HepG2 (cell line): ENCODE results near the gene SNX9. TPM values are rescaled to one million over a fixed set of nuclear protein-coding genes. Genes with fewer than 3 reads are reported as not detected.

Source experiments
- ATAC-seq: fragments of 200-7000 bp; cut with Tn5 transposase; 3 replicates; pipeline ENCODE4 v1.9.1; 2020; ENCODE audit warnings: mild to moderate bottlenecking, moderate library complexity
- BruUV-seq: library from RNA; stranded (reverse); fragments of 400-500 nt; replicated peaks from 2 replicates; lab custom pipeline; 2021; lab: Mats Ljungman, UMichigan
- CTCF ChIA-PET: fragments of 300-600 bp; formaldehyde crosslinking; extraction: SDS; loops from one replicate; lab custom pipeline; 2021; ENCODE audit warnings: low total read pairs, inconsistent platforms, low intra/inter-chr PET ratio; lab: Yijun Ruan, JAX
- POLR2A ChIA-PET: fragments of 350-600 bp; sonication (Branson Sonifier 250); formaldehyde crosslinking; loops from one replicate; lab custom pipeline; 2020; ENCODE audit warnings: antibody characterized with exemption, inconsistent platforms; lab: Yijun Ruan, JAX
- DNase-seq: peaks from one replicate; pipeline ENCODE4 v3.0.0-alpha.2; 2015; ENCODE audit warnings: low spot score
- FAIRE-seq: peaks from 3 replicates; lab custom pipeline; 2011; peaks lifted over from hg19 to GRCh38; lab: Jason Lieb, UNC
- H2AFZ ChIP-seq: one replicate; pipeline ENCODE4 v1.6.1; 2011; ENCODE audit warnings: low read length, inconsistent platforms
- H3K27ac ChIP-seq: fragments of 300-600 bp; 3 replicates; pipeline ENCODE4 v1.8.0; 2011; ENCODE audit warnings: mixed run types, mild to moderate bottlenecking, mixed read lengths, low read length, inconsistent platforms; ENCODE audit not compliant: insufficient read depth; ENCODE audit errors: extremely low read length
- H3K27me3 ChIP-seq, 2 experiments: fragments of 200-600 bp in 1 of 2; 2 replicates in 1 of 2; 3 replicates in 1 of 2; pipeline versions ENCODE4 v1.6.0 to v1.8.0; 2011; ENCODE audit warnings: low read length in 2 of 2, mild to moderate bottlenecking in 2 of 2, moderate library complexity in 2 of 2, inconsistent platforms in 1 of 2; ENCODE audit not compliant: insufficient read depth in 2 of 2, control insufficient read depth in 1 of 2
- H3K36me3 ChIP-seq, 2 experiments: fragments of 200-600 bp in 1 of 2; replicated peaks in 1 of 2; 2 replicates in 1 of 2; 3 replicates in 1 of 2; pipeline versions ENCODE4 v1.5.1 to v1.8.0; 2011; ENCODE audit warnings: low read length in 2 of 2, inconsistent platforms in 1 of 2; ENCODE audit not compliant: insufficient read depth in 2 of 2, control insufficient read depth in 1 of 2
- H3K4me1 ChIP-seq: 2 replicates; pipeline ENCODE4 v1.5.1; 2012; ENCODE audit warnings: low read length, inconsistent platforms; ENCODE audit not compliant: insufficient read depth
- H3K4me2 ChIP-seq: 2 replicates; pipeline ENCODE4 v1.6.0; 2011; ENCODE audit warnings: low read depth, low read length, inconsistent platforms
- H3K4me3 ChIP-seq, 3 experiments: fragments of 200-600 bp in 1 of 3; sonication (generic), shearing (Covaris generic) in 1 of 3; replicated peaks in 1 of 3; 2 replicates each; pipeline ENCODE4 v1.5.1; 2011 to 2016; ENCODE audit warnings: low read length in 3 of 3, inconsistent platforms in 2 of 3, low read depth in 2 of 3, mild to moderate bottlenecking in 2 of 3, control low read depth in 1 of 3, mixed read lengths in 1 of 3; ENCODE audit not compliant: insufficient read depth in 1 of 3
- H3K79me2 ChIP-seq: one replicate; pipeline ENCODE4 v1.6.1; 2011; ENCODE audit warnings: low read length, inconsistent platforms; ENCODE audit not compliant: insufficient read depth
- H3K9ac ChIP-seq: 2 replicates; pipeline ENCODE4 v1.6.0; 2011; ENCODE audit warnings: mild to moderate bottlenecking, low read depth, low read length, inconsistent platforms; ENCODE audit not compliant: insufficient read depth
- H3K9me3 ChIP-seq: 2 replicates; pipeline ENCODE4 v1.5.1; 2012; ENCODE audit warnings: mild to moderate bottlenecking, low read length
- H4K20me1 ChIP-seq: 2 replicates; pipeline ENCODE4 v1.6.0; 2011; ENCODE audit warnings: inconsistent platforms, mild to moderate bottlenecking, low read length, moderate library complexity; ENCODE audit not compliant: insufficient read depth
- KAT2B ChIP-seq: fragments of 150-350 bp; IDR thresholded peaks from 2 replicates; pipeline ENCODE4 v1.6.1; 2014; ENCODE audit warnings: low read depth, low read length, borderline replicate concordance
- MAFF ChIP-seq: IDR thresholded peaks from 2 replicates; pipeline ENCODE4 v1.6.1; 2011; ENCODE audit warnings: low read depth, low read length, improper control_type of control experiment
- POLR2AphosphoS5 ChIP-seq: IDR thresholded peaks from 2 replicates; pipeline ENCODE4 v1.6.1; 2012; ENCODE audit warnings: low read depth, low read length
- SP4 ChIP-seq: sonication (generic); formaldehyde crosslinking; IDR thresholded peaks from 2 replicates; pipeline ENCODE4 v1.8.1; 2023; ENCODE audit warnings: mild to moderate bottlenecking, missing genetic modification reagents
- ZNF10 ChIP-seq: sonication (generic); formaldehyde crosslinking; IDR thresholded peaks from 2 replicates; pipeline ENCODE4 v1.4.0; 2020; ENCODE audit warnings: mild to moderate bottlenecking, low read depth, missing genetic modification reagents, borderline replicate concordance
- ZNF264 ChIP-seq: sonication (generic); formaldehyde crosslinking; IDR thresholded peaks from 2 replicates; pipeline ENCODE4 v1.4.0; 2020; ENCODE audit warnings: missing genetic modification reagents
- WGBS: methylation state at CpG from one replicate; pipeline ENCODE4 v1.1.6; 2017; ENCODE audit warnings: low lambda C conversion rate; 5-methylcytosine and 5-hydroxymethylcytosine counted together
- in situ Hi-C: cut with HindIII; loops from 2 replicates; pipeline ENCODE4 v1.10.0; 2017; ENCODE audit warnings: low pct_unique_long_range_greater_than_20kb; ENCODE audit not compliant: extremely low pct_ligation_motif_present
- intact Hi-C: fragments of 100-400 bp; cut with micrococcal nuclease; formaldehyde crosslinking; loops from one replicate; pipeline ENCODE4 v1.10.0; 2022; ENCODE audit not compliant: unreplicated experiment
- polyA plus RNA-seq, 8 experiments: library from polyadenylated mRNA; depleted of rRNA in 3 of 8; stranded (reverse) in 7 of 8; unstranded in 1 of 8; fragments of >200 nt; fragmentation: Illumina TruSeq in 4 of 8; extraction: Trizol in 4 of 8; gene quantifications; 2 replicates each; pipeline versions ENCODE4 v1.2.1 to v1.2.3, GENCODE V29; 2011 to 2016; ENCODE audit warnings: low read depth in 4 of 8, missing spikeins in 1 of 8, mixed read lengths in 1 of 8; ENCODE audit not compliant: insufficient read depth in 1 of 8
- total RNA-seq, 5 experiments: library from RNA; depleted of rRNA; stranded (reverse); fragments of >200 nt; fragmentation: Illumina TruSeq; extraction: Trizol; gene quantifications; 2 replicates each; pipeline ENCODE4 v1.2.3, GENCODE V29; 2016; ENCODE audit warnings: low read depth in 1 of 5
- TF ChIP-seq, protein P1 (sequence below): sonication (generic); formaldehyde crosslinking; IDR thresholded peaks from 2 replicates; pipeline ENCODE4 v1.4.0; 2020; ENCODE audit warnings: missing genetic modification reagents
- TF ChIP-seq, protein P2 (sequence below): sonication (generic); formaldehyde crosslinking; IDR thresholded peaks from 2 replicates; pipeline ENCODE4 v1.8.1; 2023; ENCODE audit warnings: missing genetic modification reagents, mild to moderate bottlenecking, borderline replicate concordance
- TF ChIP-seq, protein P3 (sequence below): IDR thresholded peaks from 2 replicates; pipeline ENCODE4 v1.6.1; 2012; ENCODE audit warnings: low read depth, low read length, improper control_type of control experiment
- TF ChIP-seq, protein P4 (sequence below): sonication (generic); formaldehyde crosslinking; IDR thresholded peaks from 2 replicates; pipeline ENCODE4 v1.8.1; 2023; ENCODE audit warnings: mild to moderate bottlenecking, missing genetic modification reagents
- TF ChIP-seq, protein P5 (sequence below): sonication (generic); formaldehyde crosslinking; IDR thresholded peaks from 2 replicates; pipeline ENCODE4 v1.4.0; 2020; ENCODE audit warnings: missing genetic modification reagents

SNX9 gene
- total and polyA plus RNA-seq, 2 of the 13 experiments (the other 11 are each of a cell fraction or from before 2014, with no cell fraction given) = 21.9 to 36.0 TPM

DNA sequence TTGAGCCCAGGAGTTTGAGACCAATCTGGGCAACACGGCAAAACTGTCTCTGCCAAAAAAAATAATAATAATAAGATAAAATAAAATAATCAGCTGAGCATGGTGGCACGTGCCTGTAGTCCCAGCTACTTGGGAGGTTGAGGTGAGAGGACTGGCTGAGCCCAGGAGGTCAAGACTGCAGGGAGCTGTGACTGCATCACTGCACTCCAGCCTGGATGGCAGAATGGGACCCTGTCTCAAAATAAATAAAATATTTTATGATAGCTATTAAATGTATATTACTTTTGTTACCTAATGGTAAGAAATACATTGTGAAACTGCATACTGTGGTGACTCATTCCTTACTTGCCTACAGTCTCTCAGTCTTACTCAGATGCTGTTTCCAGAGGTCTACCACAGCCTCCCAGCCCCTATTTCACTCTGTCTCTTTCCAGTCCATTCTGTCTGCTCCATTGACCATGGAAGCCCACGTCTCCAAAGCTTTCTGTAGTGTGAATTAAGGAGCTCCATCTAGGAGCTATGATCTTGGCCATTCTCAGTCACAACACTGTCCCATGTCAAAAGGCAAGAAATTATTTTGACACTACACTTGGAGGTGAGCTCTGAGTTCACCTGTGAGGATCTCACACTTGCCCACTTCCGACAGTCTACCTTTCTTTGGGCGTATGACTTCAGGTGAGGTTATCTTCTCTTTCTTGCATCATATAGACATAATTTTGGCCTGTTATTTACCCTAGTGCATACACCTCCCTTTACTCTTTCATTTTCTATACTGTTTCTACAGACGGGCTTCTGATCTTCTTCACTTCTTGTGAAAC lies 22.4 kb upstream of the SNX9 start:
- no peak overlapping the region for H3K27ac ChIP-seq
- POLR2A ChIA-PET = no interaction called here
- H3K79me2 ChIP-seq = no peaks in the 10 kb centered on the region
- FAIRE-seq (no peak), DNase-seq (no peak), ATAC-seq (no peak)
- no TSS peak for BruUV-seq
- TF ChIP-seq, protein P1, sequence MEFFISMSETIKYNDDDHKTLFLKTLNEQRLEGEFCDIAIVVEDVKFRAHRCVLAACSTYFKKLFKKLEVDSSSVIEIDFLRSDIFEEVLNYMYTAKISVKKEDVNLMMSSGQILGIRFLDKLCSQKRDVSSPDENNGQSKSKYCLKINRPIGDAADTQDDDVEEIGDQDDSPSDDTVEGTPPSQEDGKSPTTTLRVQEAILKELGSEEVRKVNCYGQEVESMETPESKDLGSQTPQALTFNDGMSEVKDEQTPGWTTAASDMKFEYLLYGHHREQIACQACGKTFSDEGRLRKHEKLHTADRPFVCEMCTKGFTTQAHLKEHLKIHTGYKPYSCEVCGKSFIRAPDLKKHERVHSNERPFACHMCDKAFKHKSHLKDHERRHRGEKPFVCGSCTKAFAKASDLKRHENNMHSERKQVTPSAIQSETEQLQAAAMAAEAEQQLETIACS (CRISPR knock-in tag) = no peak
- TF ChIP-seq ZNF264 = no peak
- TF ChIP-seq, protein P2, sequence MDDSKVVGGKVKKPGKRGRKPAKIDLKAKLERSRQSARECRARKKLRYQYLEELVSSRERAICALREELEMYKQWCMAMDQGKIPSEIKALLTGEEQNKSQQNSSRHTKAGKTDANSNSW (CRISPR knock-in tag) = no peak
- TF ChIP-seq, protein P3, sequence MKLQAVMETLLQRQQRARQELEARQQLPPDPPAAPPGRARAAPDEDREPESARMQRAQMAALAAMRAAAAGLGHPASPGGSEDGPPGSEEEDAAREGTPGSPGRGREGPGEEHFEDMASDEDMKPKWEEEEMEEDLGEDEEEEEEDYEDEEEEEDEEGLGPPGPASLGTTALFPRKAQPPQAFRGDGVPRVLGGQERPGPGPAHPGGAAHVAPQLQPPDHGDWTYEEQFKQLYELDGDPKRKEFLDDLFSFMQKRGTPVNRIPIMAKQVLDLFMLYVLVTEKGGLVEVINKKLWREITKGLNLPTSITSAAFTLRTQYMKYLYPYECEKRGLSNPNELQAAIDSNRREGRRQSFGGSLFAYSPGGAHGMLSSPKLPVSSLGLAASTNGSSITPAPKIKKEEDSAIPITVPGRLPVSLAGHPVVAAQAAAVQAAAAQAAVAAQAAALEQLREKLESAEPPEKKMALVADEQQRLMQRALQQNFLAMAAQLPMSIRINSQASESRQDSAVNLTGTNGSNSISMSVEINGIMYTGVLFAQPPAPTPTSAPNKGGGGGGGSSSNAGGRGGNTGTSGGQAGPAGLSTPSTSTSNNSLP = no peak
- no peak for TF ChIP-seq SP4
- TF ChIP-seq MAFF = no peak
- TF ChIP-seq, protein P4, sequence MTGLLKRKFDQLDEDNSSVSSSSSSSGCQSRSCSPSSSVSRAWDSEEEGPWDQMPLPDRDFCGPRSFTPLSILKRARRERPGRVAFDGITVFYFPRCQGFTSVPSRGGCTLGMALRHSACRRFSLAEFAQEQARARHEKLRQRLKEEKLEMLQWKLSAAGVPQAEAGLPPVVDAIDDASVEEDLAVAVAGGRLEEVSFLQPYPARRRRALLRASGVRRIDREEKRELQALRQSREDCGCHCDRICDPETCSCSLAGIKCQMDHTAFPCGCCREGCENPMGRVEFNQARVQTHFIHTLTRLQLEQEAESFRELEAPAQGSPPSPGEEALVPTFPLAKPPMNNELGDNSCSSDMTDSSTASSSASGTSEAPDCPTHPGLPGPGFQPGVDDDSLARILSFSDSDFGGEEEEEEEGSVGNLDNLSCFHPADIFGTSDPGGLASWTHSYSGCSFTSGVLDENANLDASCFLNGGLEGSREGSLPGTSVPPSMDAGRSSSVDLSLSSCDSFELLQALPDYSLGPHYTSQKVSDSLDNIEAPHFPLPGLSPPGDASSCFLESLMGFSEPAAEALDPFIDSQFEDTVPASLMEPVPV (CRISPR knock-in tag) = no peak
- TF ChIP-seq ZNF10 = no peak
- TF ChIP-seq KAT2B = no peak
- no peak for TF ChIP-seq POLR2AphosphoS5
- TF ChIP-seq, protein P5, sequence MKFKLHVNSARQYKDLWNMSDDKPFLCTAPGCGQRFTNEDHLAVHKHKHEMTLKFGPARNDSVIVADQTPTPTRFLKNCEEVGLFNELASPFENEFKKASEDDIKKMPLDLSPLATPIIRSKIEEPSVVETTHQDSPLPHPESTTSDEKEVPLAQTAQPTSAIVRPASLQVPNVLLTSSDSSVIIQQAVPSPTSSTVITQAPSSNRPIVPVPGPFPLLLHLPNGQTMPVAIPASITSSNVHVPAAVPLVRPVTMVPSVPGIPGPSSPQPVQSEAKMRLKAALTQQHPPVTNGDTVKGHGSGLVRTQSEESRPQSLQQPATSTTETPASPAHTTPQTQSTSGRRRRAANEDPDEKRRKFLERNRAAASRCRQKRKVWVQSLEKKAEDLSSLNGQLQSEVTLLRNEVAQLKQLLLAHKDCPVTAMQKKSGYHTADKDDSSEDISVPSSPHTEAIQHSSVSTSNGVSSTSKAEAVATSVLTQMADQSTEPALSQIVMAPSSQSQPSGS (CRISPR knock-in tag) = no peak
- H3K9ac ChIP-seq = no peak overlapping the region
- WGBS = 2% methylated on average over 6 of the region's 6 CpGs
- H4K20me1 ChIP-seq = no peaks in the 10 kb centered on the region
- no peaks in the 10 kb centered on the region for H3K9me3 ChIP-seq
- no peak overlapping the region for H2AFZ ChIP-seq
- H3K4me3 ChIP-seq = no peak overlapping the region
- H3K27me3 ChIP-seq = peaks cover 1 to 11% of the 10 kb centered on the region in 2 experiments; a peak in 2 of 5 replicates
- intact Hi-C loops = no loop called here
- H3K4me1 ChIP-seq = no peaks in the 10 kb centered on the region
- CTCF ChIA-PET = no interaction called here
- no peaks in the 10 kb centered on the region for H3K36me3 ChIP-seq
- no peak overlapping the region for H3K4me2 ChIP-seq
- in situ Hi-C loops = no loop called here
